Keratinocyte (primary cell): Measurements from ENCODE around the gene QSOX1. TPM values are rescaled to one million over a fixed set of nuclear protein-coding genes. Genes with fewer than 3 reads are reported as not detected.
A peak's percentile ranks its signal among the peaks of the same experiment; 100 is the strongest.

ENCODE experiments used
- DNase-seq: peaks from one replicate; pipeline ENCODE4 v3.0.0-alpha.2; 2011; ENCODE audit warnings: low read depth, missing footprints, low spot score
- FAIRE-seq: peaks from 2 replicates; lab custom pipeline; 2011; peaks lifted over from hg19 to GRCh38; lab: Jason Lieb, UNC
- H2AFZ ChIP-seq: 2 replicates; pipeline ENCODE4 v1.6.0; 2012; ENCODE audit warnings: low read length, control low read depth, inconsistent platforms; ENCODE audit not compliant: control insufficient read depth
- H3K27ac ChIP-seq: 2 replicates; pipeline ENCODE4 v1.5.1; 2011; ENCODE audit warnings: low read length; ENCODE audit not compliant: control insufficient read depth, insufficient read depth
- H3K27me3 ChIP-seq: 3 replicates; pipeline ENCODE4 v1.6.0; 2011; ENCODE audit warnings: low read length; ENCODE audit not compliant: control insufficient read depth, insufficient read depth; ENCODE audit errors: extremely low read depth
- H3K36me3 ChIP-seq, 2 experiments: 2 replicates in 1 of 2; 3 replicates in 1 of 2; pipeline ENCODE4 v1.5.1; 2011; ENCODE audit warnings: low read length in 2 of 2, mild to moderate bottlenecking in 1 of 2; ENCODE audit not compliant: control insufficient read depth in 2 of 2, insufficient read depth in 2 of 2; ENCODE audit errors: extremely low read depth in 1 of 2
- H3K4me1 ChIP-seq: 3 replicates; pipeline ENCODE4 v1.5.1; 2011; ENCODE audit warnings: low read length; ENCODE audit not compliant: control insufficient read depth, insufficient read depth; ENCODE audit errors: extremely low read depth
- H3K4me2 ChIP-seq: 3 replicates; pipeline ENCODE4 v1.6.0; 2011; ENCODE audit warnings: low read depth, low read length; ENCODE audit not compliant: control insufficient read depth, insufficient read depth; ENCODE audit errors: extremely low read depth
- H3K4me3 ChIP-seq, 3 experiments: fragments of 200-600 bp in 1 of 3; sonication (generic) in 1 of 3; 2 replicates in 2 of 3; 3 replicates in 1 of 3; pipeline ENCODE4 v1.5.1; 2011 to 2016; ENCODE audit warnings: low read length in 3 of 3, mild to moderate bottlenecking in 3 of 3, control low read depth in 2 of 3, inconsistent platforms in 1 of 3, low read depth in 1 of 3, mixed read lengths in 1 of 3, mixed run types in 1 of 3, moderate library complexity in 1 of 3; ENCODE audit not compliant: control insufficient read depth in 2 of 3, insufficient read depth in 2 of 3; ENCODE audit errors: extremely low read depth in 1 of 3
- H3K79me2 ChIP-seq: 2 replicates; pipeline ENCODE4 v1.6.0; 2012; ENCODE audit warnings: low read length; ENCODE audit not compliant: control insufficient read depth, insufficient read depth
- H3K9ac ChIP-seq: 3 replicates; pipeline ENCODE4 v1.6.0; 2011; ENCODE audit warnings: low read length; ENCODE audit not compliant: control insufficient read depth, insufficient read depth; ENCODE audit errors: extremely low read depth
- H3K9me1 ChIP-seq: 3 replicates; pipeline ENCODE4 v1.6.0; 2011; ENCODE audit warnings: low read length; ENCODE audit not compliant: control insufficient read depth, insufficient read depth; ENCODE audit errors: extremely low read depth
- H3K9me3 ChIP-seq: 2 replicates; pipeline ENCODE4 v1.5.1; 2012; ENCODE audit warnings: low read depth, low read length; ENCODE audit not compliant: control insufficient read depth
- H4K20me1 ChIP-seq: 3 replicates; pipeline ENCODE4 v1.6.0; 2011; ENCODE audit warnings: low read length; ENCODE audit not compliant: control insufficient read depth, insufficient read depth; ENCODE audit errors: extremely low read depth
- CTCF ChIP-seq, 3 experiments: IDR thresholded peaks in 1 of 3; conservative IDR thresholded peaks in 1 of 3; optimal IDR thresholded peaks in 1 of 3; 2 replicates in 2 of 3; 3 replicates in 1 of 3; pipeline versions ENCODE3 to v1.5.1; 2011; ENCODE audit warnings: low read length in 3 of 3, mild to moderate bottlenecking in 3 of 3, moderate library complexity in 2 of 3, control low read depth in 1 of 3, inconsistent platforms in 1 of 3; ENCODE audit not compliant: insufficient read depth in 2 of 3; ENCODE audit errors: extremely low read depth in 1 of 3
- EZH2 ChIP-seq: IDR thresholded peaks from one replicate; pipeline ENCODE4 v1.6.1; 2012; ENCODE audit warnings: inconsistent platforms, mild to moderate bottlenecking, low read length, moderate library complexity
- dilution Hi-C: fragments of 300-500 bp; cut with MboI; formaldehyde crosslinking; loops from one replicate; pipeline ENCODE4 v1.7.0; 2020; ENCODE audit warnings: low sequenced_read_pairs; ENCODE audit not compliant: extremely low pct_ligation_motif_present
- polyA plus RNA-seq, 5 experiments: library from polyadenylated mRNA; depleted of rRNA in 3 of 5; stranded (reverse) in 3 of 5; stranded (forward) in 1 of 5; unstranded in 1 of 5; fragments of >200 nt; gene quantifications; 1 replicate in 1 of 5; 2 replicates in 3 of 5; 3 replicates in 1 of 5; pipeline versions ENCODE4 v1.2.1 to v1.2.3, GENCODE V29; 2011 to 2012; ENCODE audit warnings: missing spikeins in 2 of 5, low read depth in 1 of 5, low replicate concordance in 1 of 5

Gene QSOX1
- polyA plus RNA-seq, 1 donor (not counting 4 experiments of a cell fraction or from before 2014, with no cell fraction given) = 57.6 TPM

DNA sequence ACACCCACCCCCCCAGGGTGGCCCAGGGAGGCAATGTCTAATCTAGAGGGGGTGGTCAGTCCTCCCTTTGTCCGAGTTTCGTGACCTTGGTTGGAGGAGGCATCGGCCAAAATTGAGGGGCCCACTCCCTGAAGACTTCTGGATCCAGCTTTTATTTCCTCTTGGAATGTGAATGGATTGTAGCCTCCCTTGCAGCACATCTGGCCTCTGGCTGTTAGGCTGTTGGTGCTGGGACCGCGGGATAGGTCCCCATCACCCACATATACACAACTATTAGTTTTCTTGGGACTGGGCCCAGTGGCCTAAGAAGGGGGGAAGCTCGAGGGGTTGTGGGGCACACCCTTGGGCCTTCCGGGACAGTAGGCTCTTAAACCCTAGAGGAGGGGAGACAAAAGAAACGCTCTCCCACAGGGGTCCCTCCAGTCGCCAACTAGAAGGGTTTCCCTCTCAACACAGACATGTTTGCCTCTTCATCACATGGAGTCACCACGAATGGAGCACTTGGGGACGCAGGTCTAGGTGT lies 77.9 kb downstream of the QSOX1 start:
- H3K79me2 ChIP-seq = no peaks in the 10 kb centered on the region
- dilution Hi-C loops = no loop called here

GRCh38 chr1:180233191-180234011 lies 78.7 kb downstream of the QSOX1 start:
- H3K4me2 ChIP-seq = no peak overlapping the region
- peaks cover 95% of the 10 kb centered on the region for H3K27me3 ChIP-seq
- peaks cover 19% of the 10 kb centered on the region for H3K4me1 ChIP-seq
- H3K79me2 ChIP-seq = no peaks in the 10 kb centered on the region
- H2AFZ ChIP-seq = no peak overlapping the region
- TF ChIP-seq EZH2 (peak; percentile 99), CTCF (optimal IDR thresholded peaks at IDR 0.05 in 1 of 3, IDR thresholded peaks at IDR 0.05 in 1 of 3, conservative IDR thresholded peaks at IDR 0.05 in 1 of 3; ENCODE audit: extremely low read depth in 1 of 3, insufficient read depth in 2 of 3, low read length in 3 of 3) (no peak)
- dilution Hi-C loops = no loop called here
- H4K20me1 ChIP-seq = no peaks in the 10 kb centered on the region
- H3K9ac ChIP-seq = no peak overlapping the region
- H3K4me3 ChIP-seq = no peak overlapping the region
- no peaks in the 10 kb centered on the region for H3K9me1 ChIP-seq
- no peak overlapping the region for H3K27ac ChIP-seq
- FAIRE-seq (no peak), DNase-seq (no peak)
- no peaks in the 10 kb centered on the region for H3K9me3 ChIP-seq
- H3K36me3 ChIP-seq = no peaks in the 10 kb centered on the region

More for the DNA sequence above, 77.9 kb downstream of the QSOX1 start:
- Histone ChIP-seq H3K27ac (no peak overlapping the region), H3K9me3 (no peaks in the 10 kb centered on the region), H4K20me1 (no peaks in the 10 kb centered on the region), H3K36me3 (no peaks in the 10 kb centered on the region), H3K9me1 (no peaks in the 10 kb centered on the region), H3K4me3 (no peak overlapping the region), H3K4me2 (no peak overlapping the region), H3K27me3 (peaks cover 94% of the 10 kb centered on the region), H2AFZ (no peak overlapping the region), H3K9ac (no peak overlapping the region), H3K4me1 (peaks cover 19% of the 10 kb centered on the region)
- TF ChIP-seq EZH2 (no peak), CTCF (optimal IDR thresholded peaks at IDR 0.05 in 1 of 3, IDR thresholded peaks at IDR 0.05 in 1 of 3, conservative IDR thresholded peaks at IDR 0.05 in 1 of 3; ENCODE audit: extremely low read depth in 1 of 3, insufficient read depth in 2 of 3, low read length in 3 of 3) (no peak)
- DNase-seq (no peak), FAIRE-seq (no peak)
